ENCODE measurements around the gene FGD4. TPM values are rescaled to one million over a fixed set of nuclear protein-coding genes. Genes with fewer than 3 reads are reported as not detected.

FGD4 gene
- total RNA-seq, 1 experiment from 2014 or later, result 37.4 TPM

GRCh38 chr12:32603858-32604257, 204.5 kb downstream of the FGD4 start:
- DNase-seq, result no peak
- H3K4me3 Mint-ChIP-seq (ENCODE audit: low read depth, unreplicated experiment), result no peak overlapping the region
- no TSS peak for BruUV-seq (replicated peaks)
- peaks cover 11% of the 10 kb centered on the region for H3K36me3 Mint-ChIP-seq (ENCODE audit: insufficient read depth, unreplicated experiment)
- H3K4me1 Mint-ChIP-seq (ENCODE audit: low read depth, unreplicated experiment), result peaks cover 29% of the 10 kb centered on the region
- no peaks in the 10 kb centered on the region for H3K27me3 Mint-ChIP-seq (ENCODE audit: unreplicated experiment)
- CTCF ChIA-PET, result interaction anchor here (0.6 kb wide), 1 partner anchor 10 kb away, joined by 3 read pairs; no protein-coding TSS in a partner anchor
- no peak overlapping the region for H3K27ac Mint-ChIP-seq (ENCODE audit: unreplicated experiment)
- H3K9me3 Mint-ChIP-seq (ENCODE audit: low read depth, unreplicated experiment), result no peaks in the 10 kb centered on the region
- intact Hi-C loops (cut with micrococcal nuclease; ENCODE audit: unreplicated experiment), result no loop called here
- TF ChIP-seq, protein P1, sequence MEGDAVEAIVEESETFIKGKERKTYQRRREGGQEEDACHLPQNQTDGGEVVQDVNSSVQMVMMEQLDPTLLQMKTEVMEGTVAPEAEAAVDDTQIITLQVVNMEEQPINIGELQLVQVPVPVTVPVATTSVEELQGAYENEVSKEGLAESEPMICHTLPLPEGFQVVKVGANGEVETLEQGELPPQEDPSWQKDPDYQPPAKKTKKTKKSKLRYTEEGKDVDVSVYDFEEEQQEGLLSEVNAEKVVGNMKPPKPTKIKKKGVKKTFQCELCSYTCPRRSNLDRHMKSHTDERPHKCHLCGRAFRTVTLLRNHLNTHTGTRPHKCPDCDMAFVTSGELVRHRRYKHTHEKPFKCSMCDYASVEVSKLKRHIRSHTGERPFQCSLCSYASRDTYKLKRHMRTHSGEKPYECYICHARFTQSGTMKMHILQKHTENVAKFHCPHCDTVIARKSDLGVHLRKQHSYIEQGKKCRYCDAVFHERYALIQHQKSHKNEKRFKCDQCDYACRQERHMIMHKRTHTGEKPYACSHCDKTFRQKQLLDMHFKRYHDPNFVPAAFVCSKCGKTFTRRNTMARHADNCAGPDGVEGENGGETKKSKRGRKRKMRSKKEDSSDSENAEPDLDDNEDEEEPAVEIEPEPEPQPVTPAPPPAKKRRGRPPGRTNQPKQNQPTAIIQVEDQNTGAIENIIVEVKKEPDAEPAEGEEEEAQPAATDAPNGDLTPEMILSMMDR (IDR thresholded peaks at IDR 0.05; ENCODE audit: unreplicated experiment), result no peak

GRCh38 chr12:32604565-32604964, 205.2 kb downstream of the FGD4 start:
- Mint-ChIP-seq H3K4me1 (ENCODE audit: low read depth, unreplicated experiment) (peaks cover 29% of the 10 kb centered on the region), H3K9me3 (ENCODE audit: low read depth, unreplicated experiment) (no peaks in the 10 kb centered on the region), H3K27ac (ENCODE audit: unreplicated experiment) (no peak overlapping the region), H3K4me3 (ENCODE audit: low read depth, unreplicated experiment) (no peak overlapping the region), H3K27me3 (ENCODE audit: unreplicated experiment) (no peaks in the 10 kb centered on the region), H3K36me3 (ENCODE audit: insufficient read depth, unreplicated experiment) (peaks cover 10% of the 10 kb centered on the region)
- no TSS peak for BruUV-seq (replicated peaks)
- intact Hi-C loops (cut with micrococcal nuclease; ENCODE audit: unreplicated experiment), result no loop called here
- CTCF ChIA-PET, result interaction anchor here (0.7 kb wide), 1 partner anchor 72 kb away, joined by 3 read pairs; no protein-coding TSS in a partner anchor
- TF ChIP-seq, protein P1 (IDR thresholded peaks at IDR 0.05; ENCODE audit: unreplicated experiment), result no peak
- no peak for DNase-seq

- DNase-seq, result peak; percentile 6
- Mint-ChIP-seq H3K27me3 (ENCODE audit: unreplicated experiment) (no peaks in the 10 kb centered on the region), H3K9me3 (ENCODE audit: low read depth, unreplicated experiment) (no peaks in the 10 kb centered on the region), H3K4me3 (ENCODE audit: low read depth, unreplicated experiment) (peak overlapping the region; percentile 3), H3K4me1 (ENCODE audit: low read depth, unreplicated experiment) (peaks cover 29% of the 10 kb centered on the region), H3K36me3 (ENCODE audit: insufficient read depth, unreplicated experiment) (peaks cover 10% of the 10 kb centered on the region), H3K27ac (ENCODE audit: unreplicated experiment) (peak overlapping the region; percentile 40)
- intact Hi-C loops (cut with micrococcal nuclease; ENCODE audit: unreplicated experiment), result no loop called here
- TF ChIP-seq, protein P1 (IDR thresholded peaks at IDR 0.05; ENCODE audit: unreplicated experiment), result no peak
- no TSS peak for BruUV-seq (replicated peaks)
- CTCF ChIA-PET, result interaction anchor here (0.6 kb wide), 1 partner anchor 448 kb away, joined by 3 read pairs; no protein-coding TSS in a partner anchor
Measured at GRCh38 chr12:32605326-32606095, 206.2 kb downstream of the FGD4 start.

DNA sequence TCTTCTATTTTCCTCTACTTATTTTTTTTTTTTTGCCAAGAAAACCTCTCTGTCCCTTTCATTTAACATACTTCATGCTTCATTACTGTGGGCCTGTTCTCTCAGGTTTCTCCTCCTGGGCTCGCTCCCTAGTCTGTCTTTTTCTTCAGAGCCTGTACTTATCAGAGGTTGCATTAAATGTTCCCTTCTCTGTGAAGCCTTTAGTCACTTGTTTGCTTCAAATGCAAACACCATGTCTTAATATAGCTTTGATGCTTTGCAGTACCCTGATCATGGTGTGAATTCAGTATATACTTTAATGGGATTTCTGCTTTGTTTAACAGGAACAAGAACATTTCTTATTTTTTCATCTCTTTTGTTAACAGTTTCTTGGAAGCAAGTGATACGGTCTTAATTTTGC, 207.1 kb downstream of the FGD4 start:
- Mint-ChIP-seq H3K9me3 (ENCODE audit: low read depth, unreplicated experiment) (no peaks in the 10 kb centered on the region), H3K27ac (ENCODE audit: unreplicated experiment) (no peak overlapping the region), H3K36me3 (ENCODE audit: insufficient read depth, unreplicated experiment) (peaks cover 10% of the 10 kb centered on the region), H3K4me1 (ENCODE audit: low read depth, unreplicated experiment) (peaks cover 29% of the 10 kb centered on the region), H3K4me3 (ENCODE audit: low read depth, unreplicated experiment) (no peak overlapping the region), H3K27me3 (ENCODE audit: unreplicated experiment) (no peaks in the 10 kb centered on the region)
- CTCF ChIA-PET, result interaction anchor here (0.6 to 0.7 kb wide), 2 partner anchors 91 to 171 kb away, joined by 3 to 6 read pairs; no protein-coding TSS in a partner anchor
- TF ChIP-seq, protein P1 (IDR thresholded peaks at IDR 0.05; ENCODE audit: unreplicated experiment), result no peak
- no TSS peak for BruUV-seq (replicated peaks)
- intact Hi-C loops (cut with micrococcal nuclease; ENCODE audit: unreplicated experiment), result no loop called here
- DNase-seq, result no peak
